NCI-H526 treated with DMSO at 0.1 percent for 48 hours (cell line): ENCODE data around the gene ADIRF.
"Not testable (repeated sequence)": the region's sequence is repeated elsewhere in the genome, so short reads cannot be mapped to it uniquely, and the experiment has no call there.

Experiments
- DNase-seq: peaks from one replicate; lab custom pipeline; 2025; lab: John Stamatoyannopoulos, UW

The ADIRF gene

GRCh38 chr10:86968271-86968993, at the start of gene ADIRF:
Gene ADIRF (plus strand): TSS chr10:86968482. CDS start chr10:86968545, 63 bp downstream.
- no peak for DNase-seq

GRCh38 chr10:86922553-86922961, 45.7 kb upstream of the ADIRF start:
- no peak for DNase-seq

- no peak for DNase-seq
These were observed 38.6 kb upstream of the ADIRF start for GRCh38 chr10:86929468-86930380.

GRCh38 chr10:86931872-86932271, 36.4 kb upstream of the ADIRF start:
- no peak for DNase-seq

- DNase-seq: no peak
These were observed 35.6 kb upstream of the ADIRF start for GRCh38 chr10:86932674-86933073.

- not testable (repeated sequence) for DNase-seq
These were observed 34.0 kb upstream of the ADIRF start for GRCh38 chr10:86934162-86934711.

- no peak for DNase-seq
These were observed 31.4 kb upstream of the ADIRF start for GRCh38 chr10:86936661-86937501.

- DNase-seq: no peak
These were observed 30.7 kb upstream of the ADIRF start for GRCh38 chr10:86937502-86938154.

- DNase-seq: no peak
These were observed 30.0 kb upstream of the ADIRF start for GRCh38 chr10:86938260-86938659.

- not testable (repeated sequence) for DNase-seq
These were observed 28.2 kb upstream of the ADIRF start for GRCh38 chr10:86940076-86940475.

- no peak for DNase-seq
These were observed 27.6 kb upstream of the ADIRF start for GRCh38 chr10:86940677-86941076.

- no peak for DNase-seq
These were observed 26.9 kb upstream of the ADIRF start for GRCh38 chr10:86941426-86941825.

- no peak for DNase-seq
These were observed 26.3 kb upstream of the ADIRF start for GRCh38 chr10:86941991-86942421.

GRCh38 chr10:86942441-86943315, 25.6 kb upstream of the ADIRF start:
- no peak for DNase-seq

GRCh38 chr10:86943316-86944030, 24.8 kb upstream of the ADIRF start:
- DNase-seq: no peak

- no peak for DNase-seq
These were observed 24.3 kb upstream of the ADIRF start for GRCh38 chr10:86944031-86944419.

GRCh38 chr10:86944471-86944870, 23.8 kb upstream of the ADIRF start:
- no peak for DNase-seq

- DNase-seq: no peak
These were observed 23.4 kb upstream of the ADIRF start for GRCh38 chr10:86944907-86945306.

- no peak for DNase-seq
These were observed 22.7 kb upstream of the ADIRF start for GRCh38 chr10:86945361-86946212.
